ENCODE data around the gene PRKD3. TPM values are rescaled to one million over a fixed set of nuclear protein-coding genes. Genes with fewer than 3 reads are reported as not detected.

The PRKD3 gene
- total and polyA plus RNA-seq, 2 donors (not counting 1 experiment from before 2014, with no cell fraction given) = 48.0 to 67.7 TPM

DNA sequence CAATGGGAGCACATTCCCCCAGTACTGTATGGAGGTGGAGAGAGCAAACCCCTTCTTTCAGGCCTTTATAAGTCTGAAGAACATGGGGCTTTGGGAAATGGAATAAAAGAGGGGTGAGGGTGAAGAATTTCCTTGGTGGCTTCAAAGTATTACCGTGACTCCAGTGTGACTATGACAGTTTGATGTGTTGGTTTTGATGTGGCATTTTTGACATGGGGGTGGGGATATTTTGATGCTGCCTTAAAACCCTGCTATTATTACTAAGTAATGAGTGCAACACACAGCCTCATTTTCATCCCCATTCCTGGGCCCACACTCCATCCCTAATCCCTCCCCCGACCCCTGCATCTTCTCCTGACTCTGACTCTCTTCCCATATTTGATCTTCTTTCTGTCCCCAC, 43.4 kb upstream of the PRKD3 start:
- Histone ChIP-seq H3K27me3 (ENCODE audit: control insufficient read depth, insufficient read depth, low read length) (no peaks in the 10 kb centered on the region), H3K36me3 (ENCODE audit: control insufficient read depth, insufficient read depth, low read length) (no peaks in the 10 kb centered on the region), H3K27ac (ENCODE audit: insufficient read depth, low read length) (no peak overlapping the region), H4K20me1 (ENCODE audit: control insufficient read depth, extremely low read depth, insufficient read depth, low read length) (no peaks in the 10 kb centered on the region), H3K9ac (ENCODE audit: insufficient read depth, low read length) (no peak overlapping the region), H3K4me2 (ENCODE audit: extremely low read depth, insufficient read depth, low read length) (no peak overlapping the region), H3K4me1 (ENCODE audit: control insufficient read depth, extremely low read depth, insufficient read depth, low read length) (no peaks in the 10 kb centered on the region), H3K9me3 (ENCODE audit: control insufficient read depth, insufficient read depth, low read depth, low read length) (no peaks in the 10 kb centered on the region), H3K4me3 (replicated peaks in 1 of 4; ENCODE audit: control extremely low read depth in 1 of 4, insufficient read depth in 1 of 4, low read depth in 3 of 4, low read length in 4 of 4) (no peak overlapping the region), H3K79me2 (ENCODE audit: control insufficient read depth, insufficient read depth, low read length) (no peaks in the 10 kb centered on the region), H2AFZ (ENCODE audit: low read length) (no peak overlapping the region)
- DNase-seq (ENCODE audit: low read depth in 2 of 2) = no peak
- no peak for TF ChIP-seq EZH2 (IDR thresholded peaks at IDR 0.05; ENCODE audit: low read length, missing control alignments)
- TF ChIP-seq, protein P1, sequence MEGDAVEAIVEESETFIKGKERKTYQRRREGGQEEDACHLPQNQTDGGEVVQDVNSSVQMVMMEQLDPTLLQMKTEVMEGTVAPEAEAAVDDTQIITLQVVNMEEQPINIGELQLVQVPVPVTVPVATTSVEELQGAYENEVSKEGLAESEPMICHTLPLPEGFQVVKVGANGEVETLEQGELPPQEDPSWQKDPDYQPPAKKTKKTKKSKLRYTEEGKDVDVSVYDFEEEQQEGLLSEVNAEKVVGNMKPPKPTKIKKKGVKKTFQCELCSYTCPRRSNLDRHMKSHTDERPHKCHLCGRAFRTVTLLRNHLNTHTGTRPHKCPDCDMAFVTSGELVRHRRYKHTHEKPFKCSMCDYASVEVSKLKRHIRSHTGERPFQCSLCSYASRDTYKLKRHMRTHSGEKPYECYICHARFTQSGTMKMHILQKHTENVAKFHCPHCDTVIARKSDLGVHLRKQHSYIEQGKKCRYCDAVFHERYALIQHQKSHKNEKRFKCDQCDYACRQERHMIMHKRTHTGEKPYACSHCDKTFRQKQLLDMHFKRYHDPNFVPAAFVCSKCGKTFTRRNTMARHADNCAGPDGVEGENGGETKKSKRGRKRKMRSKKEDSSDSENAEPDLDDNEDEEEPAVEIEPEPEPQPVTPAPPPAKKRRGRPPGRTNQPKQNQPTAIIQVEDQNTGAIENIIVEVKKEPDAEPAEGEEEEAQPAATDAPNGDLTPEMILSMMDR (conservative IDR thresholded peaks at IDR 0.05 in 1 of 2, IDR thresholded peaks at IDR 0.05 in 1 of 2; ENCODE audit: low read depth in 1 of 2, low read length in 2 of 2) = no peak

DNA sequence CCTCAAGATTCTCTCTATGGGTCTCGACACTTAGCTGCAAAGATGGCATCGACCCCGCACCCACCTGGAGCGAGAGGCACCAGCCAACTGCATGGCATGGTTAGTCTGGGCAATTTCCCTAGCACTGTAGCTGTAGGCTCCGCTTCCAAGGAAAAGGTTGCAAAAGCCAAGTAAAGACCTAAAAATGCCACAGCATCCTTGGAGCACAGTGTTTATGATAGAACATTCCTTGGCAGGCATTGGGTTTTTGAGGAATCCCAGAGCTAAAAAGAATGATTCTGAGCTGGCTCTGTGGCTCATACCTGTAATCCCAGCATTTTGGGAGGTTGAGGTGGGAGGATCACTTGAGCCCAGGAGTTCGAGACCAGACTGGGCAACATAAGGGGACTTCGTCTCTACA, 42.7 kb upstream of the PRKD3 start:
- Histone ChIP-seq H3K27me3 (ENCODE audit: control insufficient read depth, insufficient read depth, low read length) (no peaks in the 10 kb centered on the region), H3K4me1 (ENCODE audit: control insufficient read depth, extremely low read depth, insufficient read depth, low read length) (no peaks in the 10 kb centered on the region), H3K4me3 (replicated peaks in 1 of 4; ENCODE audit: control extremely low read depth in 1 of 4, insufficient read depth in 1 of 4, low read depth in 3 of 4, low read length in 4 of 4) (no peak overlapping the region), H3K9me3 (ENCODE audit: control insufficient read depth, insufficient read depth, low read depth, low read length) (no peaks in the 10 kb centered on the region), H3K9ac (ENCODE audit: insufficient read depth, low read length) (no peak overlapping the region), H2AFZ (ENCODE audit: low read length) (no peak overlapping the region), H4K20me1 (ENCODE audit: control insufficient read depth, extremely low read depth, insufficient read depth, low read length) (no peaks in the 10 kb centered on the region), H3K4me2 (ENCODE audit: extremely low read depth, insufficient read depth, low read length) (no peak overlapping the region), H3K27ac (ENCODE audit: insufficient read depth, low read length) (no peak overlapping the region), H3K36me3 (ENCODE audit: control insufficient read depth, insufficient read depth, low read length) (no peaks in the 10 kb centered on the region), H3K79me2 (ENCODE audit: control insufficient read depth, insufficient read depth, low read length) (no peaks in the 10 kb centered on the region)
- DNase-seq (ENCODE audit: low read depth in 2 of 2) = no peak
- TF ChIP-seq, protein P1 (conservative IDR thresholded peaks at IDR 0.05 in 1 of 2, IDR thresholded peaks at IDR 0.05 in 1 of 2; ENCODE audit: low read depth in 1 of 2, low read length in 2 of 2) = no peak
- TF ChIP-seq EZH2 (IDR thresholded peaks at IDR 0.05; ENCODE audit: low read length, missing control alignments) = no peak

DNA sequence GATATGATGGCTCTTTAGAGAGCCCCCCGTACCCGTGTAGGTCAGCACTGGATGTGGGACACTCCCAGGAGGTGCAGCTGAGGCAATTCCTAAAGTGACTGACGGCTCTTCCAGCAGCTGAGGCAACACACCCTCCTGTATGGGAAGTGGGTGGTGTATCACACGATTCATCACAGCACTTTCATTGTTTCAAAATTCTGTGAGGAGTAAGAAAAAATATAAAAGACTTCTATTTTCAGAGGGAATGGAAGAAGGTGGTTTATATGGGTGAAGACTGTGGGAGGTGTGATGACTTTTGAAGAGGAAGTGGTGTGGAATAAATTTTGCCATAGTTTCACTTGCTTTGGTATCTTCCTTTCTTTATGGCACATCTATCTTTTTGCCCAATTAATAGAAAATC, 42.1 kb upstream of the PRKD3 start:
- Histone ChIP-seq H3K36me3 (ENCODE audit: control insufficient read depth, insufficient read depth, low read length) (no peaks in the 10 kb centered on the region), H3K4me3 (replicated peaks in 1 of 4; ENCODE audit: control extremely low read depth in 1 of 4, insufficient read depth in 1 of 4, low read depth in 3 of 4, low read length in 4 of 4) (no peak overlapping the region), H3K4me1 (ENCODE audit: control insufficient read depth, extremely low read depth, insufficient read depth, low read length) (no peaks in the 10 kb centered on the region), H2AFZ (ENCODE audit: low read length) (no peak overlapping the region), H3K27ac (ENCODE audit: insufficient read depth, low read length) (no peak overlapping the region), H3K79me2 (ENCODE audit: control insufficient read depth, insufficient read depth, low read length) (no peaks in the 10 kb centered on the region), H3K4me2 (ENCODE audit: extremely low read depth, insufficient read depth, low read length) (no peak overlapping the region), H4K20me1 (ENCODE audit: control insufficient read depth, extremely low read depth, insufficient read depth, low read length) (no peaks in the 10 kb centered on the region), H3K9me3 (ENCODE audit: control insufficient read depth, insufficient read depth, low read depth, low read length) (no peaks in the 10 kb centered on the region), H3K27me3 (ENCODE audit: control insufficient read depth, insufficient read depth, low read length) (peaks cover 2% of the 10 kb centered on the region), H3K9ac (ENCODE audit: insufficient read depth, low read length) (no peak overlapping the region)
- no peak for DNase-seq (ENCODE audit: low read depth in 2 of 2)
- TF ChIP-seq, protein P1 (conservative IDR thresholded peaks at IDR 0.05 in 1 of 2, IDR thresholded peaks at IDR 0.05 in 1 of 2; ENCODE audit: low read depth in 1 of 2, low read length in 2 of 2) = no peak
- no peak for TF ChIP-seq EZH2 (IDR thresholded peaks at IDR 0.05; ENCODE audit: low read length, missing control alignments)

Data from fibroblast of lung (primary cell).